GM20431 (cell line): ENCODE results near the gene IVNS1ABP.

Experiments used
- in situ Hi-C: fragments of 300-500 bp; cut with MseI, MboI; formaldehyde crosslinking; loops from one replicate; pipeline ENCODE4 v1.15.0; 2020; ENCODE audit warnings: low sequenced_read_pairs; ENCODE audit not compliant: unreplicated experiment

Gene IVNS1ABP

GRCh38 chr1:185300152-185300551 lies 16.9 kb downstream of the IVNS1ABP start:
- in situ Hi-C loops: no loop called here

DNA sequence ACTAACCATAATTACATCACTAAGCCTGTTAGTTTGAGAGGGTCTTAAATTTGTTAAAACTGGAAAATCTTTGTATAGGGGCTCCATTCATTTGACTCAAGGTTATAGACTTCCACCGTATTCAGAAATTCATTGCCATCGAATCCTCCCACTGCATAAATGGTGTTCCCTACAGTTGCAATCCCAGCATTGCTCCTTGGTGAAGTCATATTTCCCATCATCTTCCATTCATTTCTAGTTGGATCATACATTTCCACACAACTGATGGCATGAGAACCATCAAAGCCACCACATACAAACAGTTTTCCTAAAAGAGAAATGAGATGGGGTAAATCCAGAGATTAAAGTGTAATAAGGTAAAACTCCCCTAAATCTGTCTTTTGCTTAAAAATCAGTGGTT lies 19.1 kb downstream of the IVNS1ABP start:
- in situ Hi-C loops: no loop called here

DNA sequence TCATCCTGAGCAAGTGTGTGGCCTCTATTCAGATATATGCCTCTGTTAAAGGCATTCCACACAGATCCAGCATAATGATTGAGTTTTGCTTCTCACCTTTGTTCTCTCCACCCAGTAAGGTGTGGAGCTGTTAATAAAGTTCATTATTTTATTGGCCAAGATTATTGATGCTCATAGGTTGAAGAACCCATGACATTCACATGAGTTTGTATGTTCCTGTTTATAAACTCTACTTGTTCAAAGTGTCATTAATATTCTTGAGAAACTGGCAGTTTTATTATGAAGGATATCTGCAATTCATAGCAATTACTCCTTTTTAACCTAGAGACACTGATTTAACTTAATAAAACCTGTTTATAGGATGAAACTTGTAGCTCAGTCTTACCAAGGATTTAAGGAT lies 22.0 kb downstream of the IVNS1ABP start:
- in situ Hi-C loops: no loop called here

- in situ Hi-C loops: no loop called here
These were observed 23.0 kb downstream of the IVNS1ABP start for GRCh38 chr1:185293967-185294542.

DNA sequence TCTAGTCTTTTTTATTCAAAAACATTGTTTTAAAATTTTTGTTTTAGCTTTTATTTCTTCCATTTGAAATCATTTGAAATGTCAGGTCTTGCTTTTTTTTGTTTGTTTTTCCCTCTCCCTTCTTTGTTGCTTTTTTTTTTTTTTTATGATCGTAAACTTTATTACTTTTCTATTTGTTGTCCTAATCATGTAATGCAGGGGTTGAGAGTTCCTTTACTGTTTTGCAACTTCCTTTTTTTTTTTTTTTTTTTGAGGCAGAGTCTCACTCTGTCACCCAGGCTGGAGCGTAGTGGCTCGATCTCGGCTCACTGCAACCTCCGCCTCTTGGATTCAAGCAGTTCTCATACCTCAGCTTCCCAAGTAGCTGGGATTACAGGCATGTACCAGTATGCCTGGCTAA lies 24.8 kb downstream of the IVNS1ABP start:
- in situ Hi-C loops: no loop called here

DNA sequence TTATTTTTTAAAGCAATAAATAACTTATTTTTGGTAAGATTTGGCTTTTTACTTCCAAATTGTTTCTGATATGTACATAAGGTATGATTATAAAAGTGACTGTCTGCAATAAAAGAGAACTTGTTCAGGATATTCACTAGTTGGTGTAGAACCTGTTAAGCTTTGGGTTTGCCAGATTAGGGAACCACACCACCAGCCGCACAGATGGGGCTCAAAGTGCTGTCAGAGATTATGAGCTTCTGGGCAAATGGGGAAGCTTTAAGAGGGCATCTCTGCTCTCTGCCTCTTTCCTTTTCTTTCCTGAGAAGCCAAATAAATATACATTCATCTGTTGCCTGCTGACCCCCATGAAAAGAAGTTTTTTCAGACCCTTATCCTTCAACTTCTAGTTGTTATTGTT lies 25.4 kb downstream of the IVNS1ABP start:
- in situ Hi-C loops: no loop called here

GRCh38 chr1:185291159-185291558 lies 25.9 kb downstream of the IVNS1ABP start:
- in situ Hi-C loops: no loop called here

- in situ Hi-C loops: no loop called here
These were observed 27.2 kb downstream of the IVNS1ABP start for GRCh38 chr1:185289880-185290279.

DNA sequence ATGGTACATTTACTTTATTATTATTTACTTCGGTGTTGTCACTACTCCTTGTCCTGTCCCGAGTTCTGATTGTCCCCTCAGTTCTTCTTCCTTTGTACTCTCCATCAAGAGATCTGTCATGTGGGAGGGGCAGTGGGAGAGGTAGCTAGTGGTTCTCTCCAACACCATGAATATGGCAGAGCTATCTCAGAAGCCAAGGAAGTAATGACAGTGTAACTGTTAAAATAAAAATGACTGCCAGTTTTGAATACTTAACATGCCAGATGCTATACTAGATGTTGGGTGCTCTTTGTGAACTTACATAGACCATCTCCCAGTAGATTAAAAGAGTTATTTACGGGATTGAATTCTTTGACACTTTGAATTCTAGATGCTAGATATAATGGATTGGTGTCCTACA lies 28.6 kb downstream of the IVNS1ABP start:
- in situ Hi-C loops: no loop called here

- in situ Hi-C loops: no loop called here
These were observed 29.6 kb downstream of the IVNS1ABP start for GRCh38 chr1:185287451-185287850.

GRCh38 chr1:185284533-185285276 lies 32.3 kb downstream of the IVNS1ABP start:
- in situ Hi-C loops: no loop called here

GRCh38 chr1:185284116-185284515 lies 32.9 kb downstream of the IVNS1ABP start:
- in situ Hi-C loops: no loop called here

GRCh38 chr1:185281245-185281644 lies 35.8 kb downstream of the IVNS1ABP start:
- in situ Hi-C loops: no loop called here

DNA sequence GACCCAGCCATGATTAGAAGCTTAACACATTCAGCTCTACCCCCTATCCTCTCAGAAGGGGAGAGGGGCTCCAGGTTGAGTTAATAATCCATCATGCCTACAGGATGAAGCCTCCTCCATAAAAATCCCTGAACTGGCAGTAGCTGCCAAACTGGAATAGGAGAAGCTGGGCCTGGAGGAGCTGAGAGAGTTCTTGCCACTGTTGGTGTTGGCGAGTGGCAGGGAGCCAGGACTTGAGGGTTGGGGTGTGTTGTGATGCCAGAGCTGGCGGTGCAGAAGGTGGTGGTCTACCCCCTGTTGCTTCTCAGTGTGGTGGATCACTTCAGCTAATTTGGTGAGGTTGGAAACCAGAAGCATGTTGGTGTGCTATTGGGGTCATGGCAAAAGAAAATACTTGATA lies 36.5 kb downstream of the IVNS1ABP start:
- in situ Hi-C loops: no loop called here

DNA sequence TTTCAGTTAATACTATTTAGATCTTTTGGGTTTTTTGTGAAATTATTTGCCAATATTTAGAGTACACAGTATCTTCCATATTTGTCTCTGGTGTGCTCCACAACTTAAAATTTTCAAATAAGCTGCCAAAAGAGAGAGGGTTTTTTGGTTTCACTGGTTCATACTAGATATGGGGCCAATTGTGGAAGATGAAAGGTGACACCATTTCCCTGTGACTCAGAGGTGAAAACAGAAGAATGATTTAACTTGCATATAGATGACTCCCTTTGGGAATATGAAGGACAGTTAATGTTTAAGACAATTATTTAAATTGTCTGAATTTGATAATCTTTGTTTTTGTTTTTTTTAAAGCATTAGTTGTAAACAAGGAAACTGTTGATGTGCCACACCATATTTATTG lies 37.5 kb downstream of the IVNS1ABP start:
- in situ Hi-C loops: no loop called here

- in situ Hi-C loops: no loop called here
These were observed 45.1 kb downstream of the IVNS1ABP start for GRCh38 chr1:185271921-185272320.

- in situ Hi-C loops: no loop called here
These were observed 48.7 kb downstream of the IVNS1ABP start for GRCh38 chr1:185268352-185268751.

GRCh38 chr1:185267701-185268100 lies 49.3 kb downstream of the IVNS1ABP start:
- in situ Hi-C loops: no loop called here

GRCh38 chr1:185267301-185267700 lies 49.7 kb downstream of the IVNS1ABP start:
- in situ Hi-C loops: no loop called here

GRCh38 chr1:185265314-185265713 lies 51.7 kb downstream of the IVNS1ABP start:
- in situ Hi-C loops: no loop called here

GRCh38 chr1:185263780-185264179 lies 53.3 kb downstream of the IVNS1ABP start:
- in situ Hi-C loops: no loop called here

DNA sequence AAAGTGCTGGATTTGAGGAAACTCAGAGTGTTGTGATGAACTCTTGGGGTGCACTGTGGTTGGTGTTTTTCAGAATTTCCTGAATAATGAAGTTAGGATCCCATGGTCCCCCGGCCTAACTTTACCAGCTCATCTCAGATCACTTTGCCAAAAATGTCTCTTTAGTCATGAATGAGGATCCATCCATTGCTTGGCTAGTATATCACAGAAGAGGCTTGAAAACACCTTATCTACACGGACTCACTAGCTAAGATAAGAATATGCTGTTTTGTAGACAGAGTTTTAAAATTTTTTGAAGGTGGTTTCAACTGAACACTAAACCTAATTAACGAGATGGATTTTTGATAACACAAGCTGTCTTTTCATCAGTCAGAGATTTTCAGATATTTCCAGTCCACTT lies 53.8 kb downstream of the IVNS1ABP start:
- in situ Hi-C loops: no loop called here
